Measurements from ENCODE around the gene CRYBB3.
"Not testable (repeated sequence)": the region's sequence is repeated elsewhere in the genome, so short reads cannot be mapped to it uniquely, and the experiment has no call there.

The CRYBB3 gene

DNA sequence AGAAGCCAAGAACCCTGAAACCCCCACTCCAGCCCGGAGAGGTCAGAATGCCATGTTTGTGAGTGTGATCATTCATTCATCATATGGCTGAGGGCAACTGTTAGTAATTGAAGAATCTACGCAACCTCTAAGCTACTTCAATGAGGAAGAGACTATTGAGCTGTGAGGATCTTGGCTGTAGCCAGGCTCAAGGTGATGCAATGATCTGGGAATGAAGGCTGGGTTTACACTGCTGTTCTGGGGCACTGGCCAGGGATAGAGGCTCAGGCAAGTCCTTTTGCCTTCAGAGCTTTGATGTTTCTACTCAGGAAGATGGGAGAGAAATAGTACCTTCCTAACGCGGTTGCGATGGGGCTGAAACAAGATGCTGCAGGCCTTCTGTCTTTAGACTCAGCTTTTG, 32.6 kb downstream of the CRYBB3 start:
- TF ChIP-seq, protein P1, sequence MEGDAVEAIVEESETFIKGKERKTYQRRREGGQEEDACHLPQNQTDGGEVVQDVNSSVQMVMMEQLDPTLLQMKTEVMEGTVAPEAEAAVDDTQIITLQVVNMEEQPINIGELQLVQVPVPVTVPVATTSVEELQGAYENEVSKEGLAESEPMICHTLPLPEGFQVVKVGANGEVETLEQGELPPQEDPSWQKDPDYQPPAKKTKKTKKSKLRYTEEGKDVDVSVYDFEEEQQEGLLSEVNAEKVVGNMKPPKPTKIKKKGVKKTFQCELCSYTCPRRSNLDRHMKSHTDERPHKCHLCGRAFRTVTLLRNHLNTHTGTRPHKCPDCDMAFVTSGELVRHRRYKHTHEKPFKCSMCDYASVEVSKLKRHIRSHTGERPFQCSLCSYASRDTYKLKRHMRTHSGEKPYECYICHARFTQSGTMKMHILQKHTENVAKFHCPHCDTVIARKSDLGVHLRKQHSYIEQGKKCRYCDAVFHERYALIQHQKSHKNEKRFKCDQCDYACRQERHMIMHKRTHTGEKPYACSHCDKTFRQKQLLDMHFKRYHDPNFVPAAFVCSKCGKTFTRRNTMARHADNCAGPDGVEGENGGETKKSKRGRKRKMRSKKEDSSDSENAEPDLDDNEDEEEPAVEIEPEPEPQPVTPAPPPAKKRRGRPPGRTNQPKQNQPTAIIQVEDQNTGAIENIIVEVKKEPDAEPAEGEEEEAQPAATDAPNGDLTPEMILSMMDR (IDR thresholded peaks at IDR 0.05; ENCODE audit: low read depth, low read length, missing control alignments) = no peak
- no peak for DNase-seq (ENCODE audit: extremely low read depth, low read depth)
- no peak overlapping the region for H3K4me3 ChIP-seq (replicated peaks; ENCODE audit: low read depth, low read length)

DNA sequence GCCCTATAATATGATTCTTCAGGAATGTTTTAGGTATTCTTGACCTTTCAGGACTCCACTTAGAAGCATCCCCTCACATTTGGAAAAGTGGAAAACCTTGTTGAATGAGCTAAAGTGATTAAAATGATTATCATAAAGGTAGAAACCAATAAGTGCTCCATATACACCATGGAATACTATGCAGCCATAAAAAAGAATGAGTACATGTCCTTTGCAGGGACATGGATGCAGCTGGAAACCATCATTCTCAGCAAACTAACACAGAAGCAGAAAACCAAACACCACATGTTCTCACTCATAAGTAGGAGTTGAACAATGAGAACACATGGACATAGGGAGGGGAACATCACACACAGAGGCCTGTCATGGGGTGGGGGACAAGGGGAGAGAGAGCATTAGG, 34.0 kb downstream of the CRYBB3 start:
- not testable (repeated sequence) for H3K4me3 ChIP-seq (replicated peaks; ENCODE audit: low read depth, low read length); DNase-seq (ENCODE audit: extremely low read depth, low read depth)

DNA sequence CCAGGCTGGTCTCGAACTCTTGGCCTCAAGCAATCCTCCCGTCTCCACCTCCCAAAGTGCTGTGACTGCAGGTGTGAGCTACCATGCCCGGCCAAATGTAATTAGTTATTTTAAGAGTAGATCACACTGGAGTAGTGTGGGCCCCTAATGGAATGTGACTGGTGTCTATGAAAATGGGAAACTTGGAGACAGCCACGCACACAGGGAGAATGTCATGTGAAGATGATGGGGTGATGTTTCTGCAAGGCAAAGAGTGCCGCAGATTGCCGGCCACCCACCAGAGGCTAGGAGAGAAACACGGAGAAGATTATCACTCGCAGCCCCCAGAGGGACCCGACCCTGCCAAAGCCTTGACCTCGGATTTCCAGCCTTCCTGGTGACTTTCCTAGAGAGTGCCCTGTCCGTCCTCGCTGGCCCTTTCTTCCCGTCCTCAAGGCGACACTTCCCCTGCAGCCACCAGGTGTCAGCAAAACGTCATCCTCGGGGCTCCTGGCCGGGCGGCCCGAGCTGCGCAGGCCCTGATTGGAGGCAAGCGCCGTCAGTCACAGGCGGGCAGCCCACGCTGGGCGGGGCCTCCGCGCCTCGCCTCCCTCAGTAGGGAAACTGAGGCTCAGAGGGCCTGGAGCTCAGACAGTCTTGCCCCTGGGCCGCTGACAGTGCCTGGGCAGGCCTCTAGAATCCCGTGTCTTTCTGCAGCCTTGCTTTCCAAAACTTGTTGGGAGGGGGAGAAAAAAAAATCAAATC, 36.1 kb downstream of the CRYBB3 start:
- TF ChIP-seq, protein P1 (IDR thresholded peaks at IDR 0.05; ENCODE audit: low read depth, low read length, missing control alignments) = peak; percentile 66
- DNase-seq (ENCODE audit: extremely low read depth, low read depth) = peak; percentile 38
- no peak overlapping the region for H3K4me3 ChIP-seq (replicated peaks; ENCODE audit: low read depth, low read length)

DNA sequence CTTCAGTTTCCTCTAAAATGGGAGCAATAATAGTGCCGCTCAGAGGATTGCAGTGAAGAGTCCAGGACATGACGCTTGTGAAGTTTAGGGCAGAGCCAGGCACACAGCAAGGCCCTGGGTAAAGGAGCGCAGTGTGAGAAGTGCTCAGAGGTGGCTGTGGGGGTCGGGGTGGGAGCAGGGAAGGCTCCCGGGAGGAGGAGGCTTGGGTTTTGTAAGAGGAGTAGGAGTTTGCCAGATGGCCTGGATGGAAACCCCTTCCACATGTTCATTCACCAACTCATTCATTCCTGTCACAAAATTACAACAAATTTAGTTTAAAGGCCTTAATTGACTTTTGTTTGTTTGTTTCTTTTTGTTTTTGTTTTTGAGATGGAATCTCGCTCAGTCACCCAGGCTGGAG, 36.8 kb downstream of the CRYBB3 start:
- DNase-seq (ENCODE audit: extremely low read depth, low read depth) = no peak
- no peak overlapping the region for H3K4me3 ChIP-seq (replicated peaks; ENCODE audit: low read depth, low read length)
- TF ChIP-seq, protein P1 (IDR thresholded peaks at IDR 0.05; ENCODE audit: low read depth, low read length, missing control alignments) = no peak

DNA sequence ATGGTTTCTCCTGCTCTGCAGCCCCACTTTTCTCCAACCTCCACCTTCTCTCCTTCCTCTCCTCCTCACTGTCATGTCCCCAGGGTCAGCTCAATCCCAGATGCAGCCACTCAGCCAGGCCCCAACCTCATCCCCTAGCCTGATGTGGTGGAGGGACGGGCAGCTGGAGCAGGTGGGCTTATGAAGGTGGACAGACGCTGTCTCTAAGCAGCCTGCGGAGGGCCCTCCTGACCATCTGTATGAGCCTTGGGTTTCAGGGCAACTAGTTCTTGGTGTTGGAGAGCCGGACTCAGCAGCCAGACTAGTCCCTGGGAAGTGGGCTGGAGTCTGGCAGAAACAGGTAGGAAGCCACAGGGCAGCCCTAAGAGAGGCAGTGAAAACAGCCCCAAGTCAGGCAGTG, 37.8 kb downstream of the CRYBB3 start:
- H3K4me3 ChIP-seq (replicated peaks; ENCODE audit: low read depth, low read length) = no peak overlapping the region
- TF ChIP-seq, protein P1 (IDR thresholded peaks at IDR 0.05; ENCODE audit: low read depth, low read length, missing control alignments) = no peak
- no peak for DNase-seq (ENCODE audit: extremely low read depth, low read depth)

DNA sequence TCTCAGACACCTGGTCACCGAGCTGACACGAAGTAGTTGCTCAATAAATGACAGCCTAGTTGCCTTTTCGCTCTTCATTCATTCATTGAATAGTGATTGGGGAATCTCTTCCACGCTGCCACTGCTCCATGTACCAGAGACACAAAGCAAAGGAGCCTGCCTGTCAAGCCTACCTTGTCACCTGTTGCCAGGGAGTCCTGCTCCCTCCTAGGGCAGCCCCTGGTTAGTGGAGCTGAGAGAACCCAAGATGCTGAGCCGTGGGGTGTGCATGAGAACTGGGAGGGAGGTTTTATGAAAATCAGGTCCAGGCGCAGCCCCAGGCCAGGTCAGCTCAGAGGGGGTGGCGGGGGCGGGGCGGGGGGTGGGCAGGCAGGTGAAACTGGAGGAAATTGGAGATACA, 38.4 kb downstream of the CRYBB3 start:
- H3K4me3 ChIP-seq (replicated peaks; ENCODE audit: low read depth, low read length); DNase-seq (ENCODE audit: extremely low read depth, low read depth): not testable (repeated sequence)

DNA sequence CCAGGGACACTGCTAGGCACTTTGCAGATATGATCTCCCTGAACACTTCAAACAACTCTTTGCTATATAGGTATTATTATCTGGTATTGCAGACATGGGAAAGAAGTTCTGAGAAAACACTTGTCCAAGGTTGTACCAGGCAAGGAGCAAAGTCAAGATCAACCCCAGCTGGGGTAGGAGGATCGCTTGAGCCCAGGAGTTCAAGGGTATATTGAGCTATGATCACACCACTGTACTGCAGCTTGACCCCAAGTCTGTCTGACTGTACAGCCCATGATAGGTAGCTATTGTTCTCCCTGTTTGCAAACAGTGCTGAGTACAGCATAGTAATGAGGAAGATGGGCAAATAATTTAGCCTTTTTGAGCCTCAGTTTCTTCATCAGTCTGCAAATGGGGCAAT, 55.5 kb downstream of the CRYBB3 start:
- DNase-seq (ENCODE audit: extremely low read depth, low read depth) = not testable (repeated sequence)

More for the DNA sequence above, 55.5 kb downstream of the CRYBB3 start:
- not testable (repeated sequence) for H3K4me3 ChIP-seq (replicated peaks; ENCODE audit: low read depth, low read length)
